GM18505 (cell line): ENCODE measurements around the gene ZBTB20.

ENCODE experiments used
- ATAC-seq: cut with Tn5 transposase; IDR thresholded peaks from one replicate; pipeline ENCODE4 v1.9.1; 2021; ENCODE audit not compliant: unreplicated experiment
- POLR2A ChIP-seq: IDR thresholded peaks from 4 replicates; pipeline ENCODE4 v1.6.1; 2011; ENCODE audit warnings: borderline replicate concordance; ENCODE audit not compliant: insufficient read depth, insufficient read length; ENCODE audit errors: extremely low read depth

The ZBTB20 gene

GRCh38 chr3:114333923-114334240 is 813.2 kb downstream of the ZBTB20 start:
- ATAC-seq = no peak
- TF ChIP-seq POLR2A = no peak

DNA sequence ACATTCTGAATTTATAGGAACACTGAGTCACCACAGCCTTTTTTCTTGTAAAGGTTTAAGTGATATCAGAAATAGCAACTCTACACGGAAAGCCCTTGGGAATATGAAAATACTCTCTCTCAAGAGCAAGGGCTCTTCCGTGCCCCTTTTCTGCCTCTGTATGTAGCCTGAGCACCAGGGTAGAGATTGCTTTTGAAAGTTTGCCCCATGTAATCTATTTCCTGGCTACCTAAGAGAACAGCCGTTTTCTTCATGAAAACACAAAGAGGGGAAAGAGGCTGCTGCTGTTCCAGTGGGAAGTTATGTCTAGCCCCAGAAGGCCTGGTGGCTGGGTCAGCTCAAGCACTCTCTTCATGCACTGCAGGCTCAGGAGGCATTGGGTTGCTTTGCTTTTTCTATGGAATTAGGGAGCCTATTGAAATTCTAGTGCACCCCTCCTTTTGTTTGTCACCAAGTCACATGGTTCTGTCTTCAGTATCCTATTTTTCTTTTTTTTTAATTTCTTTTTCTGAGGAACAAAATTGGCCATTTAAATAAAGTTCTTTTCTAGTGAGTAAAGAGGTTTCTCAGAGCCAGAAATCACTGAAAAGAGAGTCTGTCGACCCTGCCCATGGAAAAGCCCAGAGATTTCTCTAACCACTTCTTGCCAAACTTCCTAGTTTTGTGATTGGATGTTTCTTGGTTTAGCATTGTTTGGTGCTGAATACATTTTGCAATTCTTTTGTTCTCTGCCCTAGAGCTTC is 813.7 kb downstream of the ZBTB20 start:
- ATAC-seq = no peak
- no peak for TF ChIP-seq POLR2A

DNA sequence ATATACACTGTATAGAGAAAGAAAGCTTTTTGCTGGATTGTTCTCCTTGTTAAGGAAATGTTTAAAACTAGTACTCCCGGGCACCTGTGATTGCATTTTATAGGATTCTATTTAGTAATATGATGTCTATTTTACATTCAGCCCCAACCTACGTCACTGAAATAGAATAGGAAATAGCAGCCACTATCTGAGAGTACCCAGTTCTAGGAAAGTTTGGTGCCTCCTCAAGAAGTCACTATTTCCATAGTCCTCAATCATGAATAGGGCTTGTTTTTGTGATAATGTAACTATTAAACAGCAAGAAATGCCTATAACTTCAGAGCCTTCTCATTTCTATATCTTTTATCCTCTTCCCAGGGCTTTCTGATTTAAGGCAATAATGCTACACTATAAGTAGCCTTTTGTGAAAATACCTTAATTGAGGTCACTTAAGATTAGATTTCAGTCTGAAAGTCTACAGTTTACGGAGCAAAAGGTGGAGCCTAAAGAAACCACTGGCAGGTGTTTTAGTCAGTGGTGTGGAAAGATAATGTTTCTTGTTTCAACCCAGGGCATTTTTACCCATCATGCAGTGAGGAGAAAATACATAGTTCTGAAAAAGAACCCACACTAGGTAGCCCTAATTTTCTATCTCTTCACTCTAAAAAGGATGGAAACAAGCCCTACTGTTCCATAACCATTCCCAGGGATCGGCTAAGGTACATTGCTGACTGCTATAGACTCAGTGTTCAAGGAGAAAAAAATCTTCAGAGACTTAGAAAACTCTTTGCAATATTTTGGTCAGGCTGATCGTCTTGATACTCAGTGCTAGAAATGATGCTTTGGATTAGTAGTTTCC is 814.5 kb downstream of the ZBTB20 start:
- ATAC-seq = no peak
- TF ChIP-seq POLR2A = no peak

GRCh38 chr3:114331710-114332109 is 815.4 kb downstream of the ZBTB20 start:
- no peak for TF ChIP-seq POLR2A
- ATAC-seq = no peak

DNA sequence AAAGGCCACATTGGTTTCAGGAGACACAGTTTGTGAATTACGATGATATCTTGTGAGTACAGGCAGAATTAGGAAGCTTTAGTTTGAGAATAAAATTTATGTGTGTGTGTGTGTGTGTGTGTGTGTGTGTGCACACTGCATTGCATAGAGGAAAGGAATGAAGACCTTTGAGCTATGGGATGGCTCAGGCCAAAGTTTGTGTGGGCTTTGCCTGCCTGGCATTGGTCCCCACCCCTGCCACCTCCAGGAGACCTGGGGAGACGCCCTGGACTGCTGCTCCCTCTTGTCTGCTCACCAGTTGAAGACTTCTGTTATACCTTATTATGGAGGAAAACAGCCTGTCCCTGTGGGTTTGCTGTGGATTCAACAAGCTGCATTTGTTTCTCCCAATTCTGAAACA is 816.1 kb downstream of the ZBTB20 start:
- ATAC-seq = no peak

DNA sequence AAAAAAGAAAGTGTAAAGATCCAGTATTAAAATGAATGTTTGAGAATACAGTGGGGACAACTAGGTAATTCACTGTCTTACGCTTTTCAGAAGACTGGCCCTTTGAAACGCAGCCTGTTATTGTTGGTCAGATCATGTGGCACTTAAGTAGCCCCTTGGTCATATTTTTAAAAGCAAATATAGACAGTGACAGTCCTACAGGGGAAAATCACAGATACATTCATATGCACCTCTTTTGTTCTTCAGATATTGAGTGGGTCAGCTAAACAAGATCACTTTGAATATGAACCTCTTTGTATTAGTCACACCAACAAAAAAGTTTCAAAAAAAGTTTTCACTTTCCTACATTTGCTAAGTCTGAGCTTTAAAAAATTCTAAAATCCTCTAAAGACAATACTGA is 817.3 kb downstream of the ZBTB20 start:
- no peak for ATAC-seq
- no peak for TF ChIP-seq POLR2A

More for the DNA sequence above, 816.1 kb downstream of the ZBTB20 start:
- TF ChIP-seq POLR2A = no peak

DNA sequence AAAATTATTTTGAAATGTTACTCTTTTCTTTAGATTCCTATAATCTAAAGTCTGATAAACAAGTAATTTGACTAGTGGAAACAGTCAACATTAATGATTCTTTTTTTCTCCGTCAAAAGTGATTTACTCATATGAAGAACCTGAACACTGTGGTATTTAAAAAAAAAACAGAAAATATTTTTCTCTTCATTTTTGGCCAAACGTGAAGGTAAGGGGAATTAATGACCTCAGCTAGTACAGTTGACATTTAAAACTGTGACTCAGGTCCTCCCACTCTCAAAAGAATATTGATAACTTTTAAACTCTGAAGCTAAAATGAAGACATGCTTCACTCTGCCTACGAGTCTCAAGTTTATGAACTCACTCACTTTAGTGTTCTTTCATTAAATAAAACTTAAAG is 818.7 kb downstream of the ZBTB20 start:
- TF ChIP-seq POLR2A = no peak
- ATAC-seq = no peak

- ATAC-seq = no peak
- TF ChIP-seq POLR2A = no peak
These were observed 819.4 kb downstream of the ZBTB20 start for GRCh38 chr3:114327665-114328064.

- no peak for TF ChIP-seq POLR2A
- no peak for ATAC-seq
These were observed 823.4 kb downstream of the ZBTB20 start for GRCh38 chr3:114323546-114324254.

DNA sequence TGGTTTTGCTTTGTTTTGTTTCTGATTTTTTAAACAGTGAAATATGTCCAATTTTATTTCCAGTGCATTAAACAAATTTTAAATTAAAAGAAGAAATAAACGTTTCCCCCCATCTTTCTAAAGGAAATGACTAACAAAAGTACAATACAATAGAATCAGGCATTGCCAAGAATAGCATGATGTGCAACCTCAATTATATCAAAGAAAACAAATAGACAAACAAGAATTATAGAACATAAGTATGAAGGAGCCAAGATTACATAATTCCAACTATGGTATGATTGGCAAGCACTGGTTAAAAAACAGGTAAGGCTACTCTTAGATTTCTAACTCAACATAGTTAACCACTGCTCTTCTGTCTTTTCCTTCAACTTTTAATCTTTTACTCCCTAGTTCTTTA is 826.8 kb downstream of the ZBTB20 start:
- no peak for TF ChIP-seq POLR2A
- no peak for ATAC-seq

- TF ChIP-seq POLR2A = no peak
- no peak for ATAC-seq
These were observed 827.6 kb downstream of the ZBTB20 start for GRCh38 chr3:114319453-114319852.

- ATAC-seq = no peak
- no peak for TF ChIP-seq POLR2A
These were observed 828.8 kb downstream of the ZBTB20 start for GRCh38 chr3:114318295-114318694.

- no peak for ATAC-seq
- no peak for TF ChIP-seq POLR2A
These were observed 832.8 kb downstream of the ZBTB20 start for GRCh38 chr3:114314282-114314681.
